Measurements from ENCODE around the gene G6PC1.

Gene G6PC1

GRCh38 chr17:42937712-42938596, 37.4 kb downstream of the G6PC1 start:
- Histone ChIP-seq H3K9me3 (ENCODE audit: control insufficient read depth in 1 of 2, low read length in 2 of 2) (no peaks in the 10 kb centered on the region), H3K27ac (ENCODE audit: low read depth, low read length) (no peak overlapping the region), H3K36me3 (ENCODE audit: control insufficient read depth in 1 of 2, insufficient read depth in 2 of 2, low read length in 2 of 2) (no peaks in the 10 kb centered on the region), H3K4me3 (ENCODE audit: low read depth in 1 of 2, low read length in 2 of 2) (no peak overlapping the region), H3K4me1 (ENCODE audit: control insufficient read depth in 1 of 2, insufficient read depth in 2 of 2, low read length in 2 of 2) (no peaks in the 10 kb centered on the region), H3K27me3 (ENCODE audit: control insufficient read depth in 1 of 2, insufficient read depth in 2 of 2, low read length in 2 of 2) (peaks cover 0 to 3% of the 10 kb centered on the region in 2 donors), H3K9ac (ENCODE audit: low read depth in 1 of 2, low read length in 2 of 2) (no peak overlapping the region)

GRCh38 chr17:42944211-42944610, 43.6 kb downstream of the G6PC1 start:
- Histone ChIP-seq H3K27me3 (ENCODE audit: control insufficient read depth in 1 of 2, insufficient read depth in 2 of 2, low read length in 2 of 2) (no peaks in the 10 kb centered on the region), H3K9ac (ENCODE audit: low read depth in 1 of 2, low read length in 2 of 2) (no peak overlapping the region), H3K27ac (ENCODE audit: low read depth, low read length) (no peak overlapping the region), H3K36me3 (ENCODE audit: control insufficient read depth in 1 of 2, insufficient read depth in 2 of 2, low read length in 2 of 2) (no peaks in the 10 kb centered on the region), H3K4me3 (ENCODE audit: low read depth in 1 of 2, low read length in 2 of 2) (no peak overlapping the region), H3K4me1 (ENCODE audit: control insufficient read depth in 1 of 2, insufficient read depth in 2 of 2, low read length in 2 of 2) (no peaks in the 10 kb centered on the region), H3K9me3 (ENCODE audit: control insufficient read depth in 1 of 2, low read length in 2 of 2) (no peaks in the 10 kb centered on the region)

DNA sequence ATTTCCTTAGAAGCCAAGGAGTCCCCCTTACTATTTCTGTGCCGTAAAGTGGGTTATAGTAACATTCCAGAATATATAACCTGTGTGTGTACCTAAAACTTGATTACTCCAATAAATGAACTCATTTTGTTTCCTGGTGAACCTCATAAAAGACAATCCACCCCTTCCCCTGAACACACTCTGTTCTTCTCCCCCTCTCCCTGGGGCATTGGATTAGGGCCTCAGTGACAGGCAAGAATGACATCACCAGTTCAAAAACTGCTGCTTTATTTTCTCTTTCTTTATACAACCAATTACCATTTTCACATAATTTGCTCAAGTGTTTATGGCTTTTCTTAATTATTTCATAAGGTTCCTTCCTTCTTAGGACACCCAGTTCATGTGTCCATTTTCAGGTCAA, 46.2 kb downstream of the G6PC1 start:
- H3K4me1 ChIP-seq (ENCODE audit: control insufficient read depth in 1 of 2, insufficient read depth in 2 of 2, low read length in 2 of 2), result no peaks in the 10 kb centered on the region
- no peaks in the 10 kb centered on the region for H3K27me3 ChIP-seq (ENCODE audit: control insufficient read depth in 1 of 2, insufficient read depth in 2 of 2, low read length in 2 of 2)
- H3K9ac ChIP-seq (ENCODE audit: low read depth in 1 of 2, low read length in 2 of 2), result no peak overlapping the region
- no peaks in the 10 kb centered on the region for H3K9me3 ChIP-seq (ENCODE audit: control insufficient read depth in 1 of 2, low read length in 2 of 2)
- peaks cover 10 to 22% of the 10 kb centered on the region in 2 donors for H3K36me3 ChIP-seq (ENCODE audit: control insufficient read depth in 1 of 2, insufficient read depth in 2 of 2, low read length in 2 of 2)
- H3K4me3 ChIP-seq (ENCODE audit: low read depth in 1 of 2, low read length in 2 of 2), result no peak overlapping the region
- H3K27ac ChIP-seq (ENCODE audit: low read depth, low read length), result no peak overlapping the region

GRCh38 chr17:42950044-42950783, 49.6 kb downstream of the G6PC1 start:
- Histone ChIP-seq H3K9ac (ENCODE audit: low read depth in 1 of 2, low read length in 2 of 2) (no peak overlapping the region), H3K36me3 (ENCODE audit: control insufficient read depth in 1 of 2, insufficient read depth in 2 of 2, low read length in 2 of 2) (peaks cover 21 to 51% of the 10 kb centered on the region in 2 donors), H3K27ac (ENCODE audit: low read depth, low read length) (no peak overlapping the region), H3K4me1 (ENCODE audit: control insufficient read depth in 1 of 2, insufficient read depth in 2 of 2, low read length in 2 of 2) (no peaks in the 10 kb centered on the region), H3K27me3 (ENCODE audit: control insufficient read depth in 1 of 2, insufficient read depth in 2 of 2, low read length in 2 of 2) (no peaks in the 10 kb centered on the region), H3K9me3 (ENCODE audit: control insufficient read depth in 1 of 2, low read length in 2 of 2) (no peaks in the 10 kb centered on the region), H3K4me3 (ENCODE audit: low read depth in 1 of 2, low read length in 2 of 2) (no peak overlapping the region)

Data from duodenal mucosa (tissue), 2 donors.